Measurements from ENCODE around the gene NUDT7. TPM values are rescaled to one million over a fixed set of nuclear protein-coding genes. Genes with fewer than 3 reads are reported as not detected.

NUDT7 gene
- total RNA-seq, 1 donor from 2014 or later, result 1.4 TPM

DNA sequence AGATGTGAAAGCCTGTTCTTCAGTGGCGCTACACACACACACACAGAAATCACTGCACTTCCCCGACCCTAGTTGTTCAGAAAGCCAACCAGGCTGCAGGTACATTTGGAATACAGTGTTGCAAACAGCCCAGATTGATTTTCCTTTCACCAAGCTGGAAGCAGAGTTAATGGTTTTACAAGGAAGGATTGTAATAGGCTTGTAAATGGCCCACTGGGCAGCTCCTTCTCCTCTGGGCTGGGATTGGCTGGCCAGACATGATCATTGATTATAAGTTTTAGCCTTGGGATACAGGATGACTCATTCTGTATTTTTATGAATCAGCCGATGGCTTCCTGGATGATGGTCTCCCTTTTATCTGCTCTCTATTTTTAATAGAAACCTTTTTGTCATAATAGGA is 68.6 kb downstream of the NUDT7 start:
- Mint-ChIP-seq H3K4me1 (ENCODE audit: unreplicated experiment) (peaks cover 6% of the 10 kb centered on the region), H3K27ac (ENCODE audit: unreplicated experiment) (no peak overlapping the region), H3K4me3 (ENCODE audit: unreplicated experiment) (no peak overlapping the region), H3K27me3 (ENCODE audit: unreplicated experiment) (peaks cover 52% of the 10 kb centered on the region), H3K9me3 (ENCODE audit: unreplicated experiment) (no peaks in the 10 kb centered on the region), H3K36me3 (ENCODE audit: unreplicated experiment) (no peaks in the 10 kb centered on the region)
- TF ChIP-seq, protein P1, sequence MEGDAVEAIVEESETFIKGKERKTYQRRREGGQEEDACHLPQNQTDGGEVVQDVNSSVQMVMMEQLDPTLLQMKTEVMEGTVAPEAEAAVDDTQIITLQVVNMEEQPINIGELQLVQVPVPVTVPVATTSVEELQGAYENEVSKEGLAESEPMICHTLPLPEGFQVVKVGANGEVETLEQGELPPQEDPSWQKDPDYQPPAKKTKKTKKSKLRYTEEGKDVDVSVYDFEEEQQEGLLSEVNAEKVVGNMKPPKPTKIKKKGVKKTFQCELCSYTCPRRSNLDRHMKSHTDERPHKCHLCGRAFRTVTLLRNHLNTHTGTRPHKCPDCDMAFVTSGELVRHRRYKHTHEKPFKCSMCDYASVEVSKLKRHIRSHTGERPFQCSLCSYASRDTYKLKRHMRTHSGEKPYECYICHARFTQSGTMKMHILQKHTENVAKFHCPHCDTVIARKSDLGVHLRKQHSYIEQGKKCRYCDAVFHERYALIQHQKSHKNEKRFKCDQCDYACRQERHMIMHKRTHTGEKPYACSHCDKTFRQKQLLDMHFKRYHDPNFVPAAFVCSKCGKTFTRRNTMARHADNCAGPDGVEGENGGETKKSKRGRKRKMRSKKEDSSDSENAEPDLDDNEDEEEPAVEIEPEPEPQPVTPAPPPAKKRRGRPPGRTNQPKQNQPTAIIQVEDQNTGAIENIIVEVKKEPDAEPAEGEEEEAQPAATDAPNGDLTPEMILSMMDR (IDR thresholded peaks at IDR 0.05), result no peak
- DNase-seq (ENCODE audit: extremely low spot score, unreplicated experiment), result no peak

Other genes starting within 250 kb of the NUDT7 start
- gene VAT1L, start 66.0 kb downstream of the NUDT7 start, total RNA-seq, result not detected in 2 replicates

All from osteocyte (in vitro differentiated cells).